GM18873 (cell line): ENCODE data around the gene CLN5.
"Not testable (repeated sequence)": the region's sequence is repeated elsewhere in the genome, so short reads cannot be mapped to it uniquely, and the experiment has no call there.

ENCODE experiments used
- ATAC-seq: cut with Tn5 transposase; IDR thresholded peaks from one replicate; pipeline ENCODE4 v1.9.1; 2021; ENCODE audit warnings: mild to moderate bottlenecking, moderate library complexity, moderate number of reproducible peaks; ENCODE audit not compliant: unreplicated experiment, low FRiP score

The CLN5 gene

GRCh38 chr13:76974618-76974975 is 17.3 kb upstream of the CLN5 start:
- no peak for ATAC-seq

DNA sequence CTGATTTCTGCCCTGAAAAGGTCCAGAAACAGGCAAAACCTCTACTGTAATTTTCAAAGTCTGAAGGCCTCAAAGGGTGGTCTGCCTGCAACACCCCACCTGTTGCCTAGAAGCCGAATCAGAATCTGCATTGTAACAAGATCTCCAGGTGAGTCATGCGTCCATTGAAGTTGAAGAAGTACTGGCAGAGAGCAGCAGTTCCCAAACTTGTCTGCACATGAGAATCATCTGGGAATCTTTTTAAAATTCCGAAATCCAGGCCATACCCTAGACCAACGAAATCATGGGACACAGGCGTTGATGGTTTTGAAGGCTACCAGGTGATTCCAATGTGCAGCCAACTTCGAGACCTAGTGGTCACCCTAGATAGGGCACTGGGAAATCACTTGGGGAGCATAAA is 16.0 kb upstream of the CLN5 start:
- no peak for ATAC-seq

DNA sequence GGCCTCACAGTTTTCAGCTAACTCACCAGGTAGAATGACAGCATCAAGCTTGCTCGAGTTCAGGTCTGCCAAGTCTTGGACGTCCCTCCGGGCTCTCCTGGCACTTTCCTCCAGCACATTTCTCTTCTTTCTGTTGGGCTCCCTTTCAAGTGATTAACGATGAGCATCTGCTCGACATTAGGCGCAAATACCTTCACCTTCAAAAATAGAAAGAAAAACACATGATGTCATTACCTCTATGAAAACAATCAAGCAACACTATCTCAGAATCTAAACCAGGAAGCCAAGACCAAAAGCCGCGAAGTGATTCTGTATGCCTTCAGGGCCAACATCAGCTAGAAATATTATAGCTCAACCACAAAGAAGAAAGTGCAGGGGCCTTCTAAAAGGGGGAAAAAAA is 15.4 kb upstream of the CLN5 start:
- ATAC-seq, result no peak

DNA sequence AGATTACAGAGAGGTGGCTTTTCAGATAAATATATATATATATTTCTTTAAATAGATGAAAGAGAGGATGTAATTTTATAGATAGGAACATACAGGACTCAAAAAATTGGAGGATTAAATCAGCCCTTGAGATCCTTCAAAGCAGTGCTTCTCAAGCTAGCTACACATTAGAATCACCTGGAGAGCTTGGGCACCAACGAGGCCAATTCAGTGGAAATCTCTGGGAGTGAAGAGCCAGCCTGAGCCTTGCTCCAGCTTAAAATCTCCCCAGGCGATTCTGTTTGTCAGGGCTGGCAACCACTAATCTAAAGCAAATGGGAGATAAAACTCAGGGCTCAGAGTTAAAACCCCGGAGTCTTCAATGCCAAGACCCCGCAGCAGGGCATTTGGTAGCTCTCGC is 15.0 kb upstream of the CLN5 start:
- ATAC-seq, result no peak

DNA sequence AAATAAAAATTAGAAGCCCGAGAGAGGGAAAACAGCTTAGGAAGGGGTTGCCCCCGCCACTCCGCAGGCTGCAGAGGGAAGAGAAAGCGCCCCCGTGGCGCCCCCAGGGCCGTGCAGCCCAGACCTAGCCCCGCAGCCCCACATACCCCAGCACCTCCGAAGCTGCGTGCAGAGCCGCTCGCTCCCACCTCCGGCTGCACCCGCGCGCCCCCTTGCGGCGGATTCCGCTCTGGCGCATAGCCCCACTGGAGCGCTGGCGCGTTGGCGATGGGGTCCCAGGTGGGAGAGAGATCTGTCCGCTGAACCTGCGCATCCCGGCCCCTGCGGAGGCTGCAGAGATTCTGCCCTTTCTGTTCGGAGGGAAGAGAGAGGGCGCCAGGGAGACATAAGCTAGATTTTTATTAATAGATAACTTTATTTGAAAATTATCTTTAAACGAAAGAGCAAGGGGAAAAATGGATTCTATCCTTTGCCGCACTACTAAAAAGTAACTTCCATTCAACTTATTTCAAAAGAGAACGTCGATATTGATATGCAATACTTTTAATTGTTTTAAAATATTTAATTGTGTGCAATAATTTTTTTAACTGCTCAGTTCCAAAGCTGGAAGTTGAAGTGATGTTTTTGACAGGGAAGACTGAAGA is 11.7 kb upstream of the CLN5 start:
- peak; percentile 99 for ATAC-seq

DNA sequence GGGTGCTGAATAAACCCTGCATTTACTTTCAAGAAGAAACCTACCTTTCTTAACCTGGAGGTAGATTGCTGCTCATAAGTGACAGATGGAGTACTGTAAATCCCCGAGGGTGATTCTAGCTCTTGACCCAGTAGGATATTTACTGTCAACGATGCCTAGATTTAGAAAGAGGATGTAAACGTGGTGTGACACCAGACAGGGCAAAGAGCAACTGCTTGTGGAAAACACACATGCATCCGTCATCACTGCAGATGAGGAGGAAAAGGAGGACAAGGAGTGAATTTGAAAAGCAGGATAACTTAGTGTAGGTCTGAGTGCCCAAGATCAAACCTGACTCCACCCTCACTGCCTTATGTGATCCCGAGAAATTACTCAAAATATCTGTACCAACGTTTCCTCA is 9.8 kb upstream of the CLN5 start:
- ATAC-seq, result no peak

GRCh38 chr13:76983676-76984075 is 8.2 kb upstream of the CLN5 start:
- ATAC-seq, result no peak

GRCh38 chr13:76991432-76991795 is 467 bp upstream of the CLN5 start:
- ATAC-seq, result peak; percentile 40

- no peak for ATAC-seq
These were observed 694 bp downstream of the CLN5 start for GRCh38 chr13:76992548-76993001.

DNA sequence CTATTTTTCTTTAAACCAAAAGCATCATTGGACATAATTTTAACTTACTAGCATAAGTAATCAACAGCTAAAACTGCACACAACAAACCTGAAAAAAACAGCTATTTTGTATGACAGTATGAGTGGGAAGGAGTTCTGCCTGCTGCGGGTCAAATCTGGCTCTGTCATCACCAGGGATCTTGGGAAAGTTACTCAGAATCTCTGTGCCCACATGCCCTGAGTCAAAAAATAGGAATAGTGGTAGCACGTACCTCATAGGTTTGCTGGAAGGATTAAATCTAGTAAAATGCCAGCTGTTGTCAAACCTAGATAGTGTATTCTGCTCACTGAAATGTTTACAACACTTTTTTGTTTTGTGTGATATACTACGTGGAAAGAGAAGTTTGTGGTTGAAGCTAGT is 1.1 kb downstream of the CLN5 start:
- ATAC-seq, result no peak

DNA sequence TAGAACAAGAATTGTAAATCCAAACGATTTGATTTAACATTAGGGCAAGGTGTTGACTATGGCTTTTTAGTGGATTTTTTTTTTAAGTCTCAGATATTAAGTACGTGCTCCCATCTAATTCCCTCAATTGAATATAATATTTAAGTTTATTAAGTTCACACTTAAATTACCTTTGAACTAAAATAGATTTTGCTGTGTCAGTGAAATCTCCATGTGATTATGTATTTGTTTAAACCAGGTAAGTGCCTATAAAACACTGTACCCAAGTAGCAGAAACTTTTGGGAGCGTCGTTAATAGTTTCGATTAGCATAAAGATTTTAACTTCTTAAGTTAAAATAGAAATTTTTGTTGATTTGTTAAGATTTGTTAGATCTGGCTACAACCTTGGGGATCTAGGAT is 1.6 kb downstream of the CLN5 start:
- no peak for ATAC-seq

DNA sequence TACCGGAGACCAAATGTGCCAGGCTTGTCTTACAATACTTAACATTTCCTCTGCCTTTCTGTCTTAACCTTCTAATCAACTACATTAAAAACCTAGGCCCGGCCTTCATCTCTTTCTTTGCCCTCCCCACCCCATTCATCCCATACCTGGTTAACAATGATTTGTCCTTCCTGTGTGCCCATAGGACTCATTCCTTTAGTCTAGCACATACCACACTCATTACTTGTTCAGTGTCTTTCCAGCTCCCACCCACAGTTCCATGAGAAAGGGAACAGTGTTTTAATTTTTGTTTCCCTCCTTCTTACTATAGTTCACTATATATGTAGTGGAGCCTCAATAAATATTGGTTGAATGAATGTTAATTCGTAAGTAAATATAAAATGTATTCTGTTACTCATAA is 2.4 kb downstream of the CLN5 start:
- no peak for ATAC-seq

DNA sequence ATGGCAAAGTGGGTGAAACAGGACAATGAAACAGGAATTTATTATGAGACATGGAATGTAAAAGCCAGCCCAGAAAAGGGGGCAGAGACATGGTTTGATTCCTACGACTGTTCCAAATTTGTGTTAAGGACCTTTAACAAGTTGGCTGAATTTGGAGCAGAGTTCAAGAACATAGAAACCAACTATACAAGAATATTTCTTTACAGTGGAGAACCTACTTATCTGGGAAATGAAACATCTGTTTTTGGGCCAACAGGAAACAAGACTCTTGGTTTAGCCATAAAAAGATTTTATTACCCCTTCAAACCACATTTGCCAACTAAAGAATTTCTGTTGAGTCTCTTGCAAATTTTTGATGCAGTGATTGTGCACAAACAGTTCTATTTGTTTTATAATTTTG is 8.6 kb downstream of the CLN5 start:
- no peak for ATAC-seq

- ATAC-seq, result no peak
These were observed 9.7 kb downstream of the CLN5 start for GRCh38 chr13:77001540-77001939.

DNA sequence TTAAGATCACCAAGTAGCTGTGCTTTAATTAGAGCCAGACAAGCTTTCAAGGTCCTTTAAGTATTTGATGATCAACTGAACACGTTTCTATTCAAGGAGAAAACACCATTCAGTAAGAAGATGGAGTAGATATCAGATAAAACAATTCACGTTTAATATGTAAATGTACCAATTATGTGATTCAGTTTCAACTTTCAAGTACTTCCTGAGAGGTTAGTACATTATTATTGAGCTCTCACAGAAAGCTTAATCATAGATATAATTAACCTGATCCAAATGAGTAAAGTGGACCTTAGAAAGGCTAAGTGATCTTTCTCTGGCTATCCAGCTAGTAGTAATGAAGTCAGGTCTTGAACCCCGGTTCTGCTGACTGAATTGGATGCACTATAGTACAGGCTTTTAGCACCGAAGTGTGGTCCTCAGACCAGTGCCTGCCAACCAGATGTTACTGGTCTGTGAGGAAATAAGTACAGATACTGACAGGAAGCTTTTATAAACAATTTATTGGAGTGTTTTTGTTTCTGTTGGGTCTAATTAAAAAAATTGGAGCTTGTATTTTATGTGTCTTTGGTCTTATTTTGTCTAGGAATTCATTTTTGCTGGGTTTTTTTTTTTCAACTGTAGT is 10.2 kb downstream of the CLN5 start:
- no peak for ATAC-seq

GRCh38 chr13:77002590-77003190 is 10.8 kb downstream of the CLN5 start:
- no peak for ATAC-seq

DNA sequence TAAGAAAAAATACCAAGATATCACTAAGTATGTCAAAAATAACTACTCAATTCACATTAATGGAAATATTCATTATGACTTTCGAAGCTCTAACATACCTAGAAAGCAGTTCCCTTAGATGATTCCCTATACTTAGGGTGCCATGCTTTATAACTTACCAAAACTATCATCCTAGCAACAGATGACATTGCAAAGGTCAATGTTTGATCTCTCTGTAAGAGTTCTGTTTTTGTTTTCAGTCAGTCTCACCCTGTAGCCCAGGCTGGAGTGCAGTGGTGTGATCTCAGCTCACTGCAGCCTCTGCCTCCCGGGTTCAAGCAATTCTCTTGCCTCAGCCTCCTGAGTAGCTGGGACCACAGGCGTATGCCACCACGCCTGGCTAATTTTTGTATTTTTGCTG is 16.5 kb downstream of the CLN5 start:
- ATAC-seq, result not testable (repeated sequence)

- no peak for ATAC-seq
These were observed 17.1 kb downstream of the CLN5 start for GRCh38 chr13:77009011-77009410.

DNA sequence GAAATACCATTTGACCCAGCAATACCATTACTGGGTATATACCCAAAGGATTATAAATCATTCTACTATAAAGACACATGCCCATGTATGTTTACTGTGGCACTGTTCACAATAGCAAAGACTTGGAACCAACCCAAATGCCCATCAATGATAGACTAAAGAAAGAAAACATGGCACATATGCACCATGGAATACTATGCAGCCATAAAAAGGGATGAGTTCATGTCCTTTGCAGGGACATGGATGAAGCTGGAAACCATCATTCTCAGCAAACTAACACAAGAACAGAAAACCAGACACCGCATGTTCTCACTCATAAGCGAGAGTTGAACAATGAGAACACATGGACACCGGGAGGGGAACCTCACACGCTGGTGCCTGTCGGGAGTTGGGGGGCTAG is 17.8 kb downstream of the CLN5 start:
- not testable (repeated sequence) for ATAC-seq

DNA sequence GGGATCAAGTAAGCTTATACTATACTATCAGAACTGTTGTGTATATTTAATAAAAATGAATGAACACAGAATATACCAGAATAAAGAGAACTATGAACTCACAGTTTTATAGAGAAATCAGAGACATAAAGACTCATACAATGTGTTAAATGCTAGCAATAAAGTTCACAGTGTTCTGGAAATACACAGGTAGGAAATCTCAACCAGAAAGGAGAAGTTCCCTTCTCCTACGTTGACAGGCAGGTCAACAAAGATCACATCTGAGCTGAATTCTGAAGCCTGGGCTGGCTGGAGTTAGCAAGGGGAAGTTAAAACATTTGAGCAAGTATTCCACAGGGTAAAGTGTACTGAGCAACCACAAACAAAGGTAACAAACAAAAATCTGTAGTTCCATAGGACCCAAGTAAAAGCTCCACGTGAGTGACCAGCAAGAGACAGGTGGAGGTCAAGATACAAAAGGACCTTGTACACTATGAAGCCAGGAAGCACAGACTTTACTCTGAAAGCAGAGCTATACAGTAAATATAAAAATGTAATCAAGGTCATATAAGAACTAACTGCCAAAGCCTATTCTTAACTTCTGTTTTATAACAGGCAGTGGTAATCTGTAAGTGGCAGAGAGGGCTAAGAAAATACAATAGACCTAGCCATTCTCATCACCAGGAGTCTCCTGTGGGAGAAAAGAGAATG is 22.1 kb downstream of the CLN5 start:
- no peak for ATAC-seq

DNA sequence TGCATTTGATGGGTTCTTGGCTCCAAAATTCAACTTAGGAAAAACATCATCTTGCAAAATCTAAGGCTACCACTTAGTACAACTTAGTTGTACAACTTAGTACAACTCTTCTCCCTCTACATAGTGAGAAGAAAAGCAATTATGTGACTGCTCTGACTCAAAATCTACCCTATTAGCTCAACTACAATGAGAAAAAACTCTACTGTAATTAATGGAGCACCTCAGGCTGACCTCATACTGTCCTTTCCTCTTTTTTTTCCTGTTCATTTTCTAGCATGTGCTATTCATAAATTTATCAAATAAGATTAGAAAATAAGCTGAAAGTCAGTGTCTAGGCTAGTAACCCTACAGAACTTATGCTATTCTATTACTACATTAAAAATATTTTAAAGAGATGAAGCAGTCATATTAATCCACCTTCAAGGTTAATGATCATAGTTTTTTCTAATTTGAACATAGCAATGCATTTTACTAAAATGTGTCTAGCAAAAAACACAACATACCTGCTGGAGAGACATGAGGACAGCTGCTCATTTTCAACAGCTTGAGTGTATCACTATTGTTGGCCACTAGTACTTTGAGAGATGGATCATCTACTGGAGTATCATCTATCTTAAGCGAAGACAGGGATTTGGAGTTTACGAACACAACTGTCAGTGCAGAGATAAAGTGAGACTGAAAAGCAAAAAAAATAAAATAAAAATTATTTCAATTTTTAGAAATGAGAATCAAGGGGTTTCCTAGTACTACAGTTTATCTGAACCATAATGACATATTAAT is 23.2 kb downstream of the CLN5 start:
- no peak for ATAC-seq
